Type B pancreatic cell (in vitro differentiated cells): ENCODE results near the gene BBLN. TPM values are rescaled to one million over a fixed set of nuclear protein-coding genes. Genes with fewer than 3 reads are reported as not detected.

Experiments used
- DNase-seq: peaks from one replicate; pipeline ENCODE4 v3.0.0; 2021; ENCODE audit warnings: mixed read lengths; ENCODE audit not compliant: unreplicated experiment; ENCODE audit errors: extremely low spot score
- H3K27ac Mint-ChIP-seq: 2 replicates; pipeline ENCODE4 v1.8.0; 2021; ENCODE audit warnings: mild to moderate bottlenecking, mixed read lengths
- H3K27me3 Mint-ChIP-seq: 2 replicates; pipeline ENCODE4 v1.8.0; 2021; ENCODE audit warnings: mixed read lengths
- H3K36me3 Mint-ChIP-seq: 2 replicates; pipeline ENCODE4 v1.8.0; 2021; ENCODE audit warnings: mixed read lengths
- H3K4me1 Mint-ChIP-seq: one replicate; pipeline ENCODE4 v1.8.0; 2021; ENCODE audit warnings: mixed read lengths; ENCODE audit not compliant: unreplicated experiment
- H3K4me3 Mint-ChIP-seq: 2 replicates; pipeline ENCODE4 v1.8.0; 2021; ENCODE audit warnings: mild to moderate bottlenecking, mixed read lengths
- H3K9me3 Mint-ChIP-seq: 2 replicates; pipeline ENCODE4 v1.8.0; 2021; ENCODE audit warnings: mixed read lengths
- total RNA-seq: library from RNA; stranded (reverse); gene quantifications from 2 replicates; pipeline ENCODE4 v1.2.1, GENCODE V29; 2021; ENCODE audit warnings: low replicate concordance
- TF ChIP-seq, protein P1 (sequence below): fragments of 200-600 bp; sonication (generic); conservative IDR thresholded peaks from 2 replicates; pipeline ENCODE4 v1.5.0; 2021; ENCODE audit warnings: antibody characterized with exemption, mild to moderate bottlenecking

The BBLN gene
- total RNA-seq, 1 donor from 2014 or later = 108 TPM

DNA sequence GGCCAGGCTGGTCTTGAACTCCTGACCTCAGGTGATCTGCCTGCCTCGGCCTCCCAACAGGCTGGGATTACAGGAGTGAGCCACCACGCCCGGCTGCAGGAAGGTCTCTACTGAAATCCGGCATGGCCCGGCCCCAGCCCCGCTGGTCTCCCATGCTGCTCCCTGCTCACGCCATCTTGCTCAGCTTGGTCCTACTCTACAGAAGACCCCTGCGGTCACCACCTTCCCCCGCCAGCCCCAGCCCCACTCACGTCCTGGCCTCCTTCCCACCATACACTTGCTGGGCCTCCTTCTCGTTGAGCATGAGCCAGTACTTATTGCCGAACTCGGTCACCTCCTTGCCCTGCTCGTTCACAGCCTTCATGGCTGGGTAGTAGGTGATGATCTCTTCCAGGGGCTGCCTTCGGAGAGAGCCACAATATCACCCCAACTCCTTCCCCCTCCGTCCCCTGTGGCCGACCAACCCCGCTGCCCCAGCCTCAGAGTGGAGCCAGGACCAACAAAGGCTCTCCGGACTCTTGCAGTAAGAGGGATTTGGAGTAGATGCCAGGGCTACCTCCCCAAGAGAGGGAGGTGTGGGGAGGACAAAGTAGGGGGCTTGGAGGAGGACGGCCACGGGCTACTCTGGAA, 36.5 kb upstream of the BBLN start:
- H3K4me3 Mint-ChIP-seq = no peak overlapping the region
- TF ChIP-seq, protein P1, sequence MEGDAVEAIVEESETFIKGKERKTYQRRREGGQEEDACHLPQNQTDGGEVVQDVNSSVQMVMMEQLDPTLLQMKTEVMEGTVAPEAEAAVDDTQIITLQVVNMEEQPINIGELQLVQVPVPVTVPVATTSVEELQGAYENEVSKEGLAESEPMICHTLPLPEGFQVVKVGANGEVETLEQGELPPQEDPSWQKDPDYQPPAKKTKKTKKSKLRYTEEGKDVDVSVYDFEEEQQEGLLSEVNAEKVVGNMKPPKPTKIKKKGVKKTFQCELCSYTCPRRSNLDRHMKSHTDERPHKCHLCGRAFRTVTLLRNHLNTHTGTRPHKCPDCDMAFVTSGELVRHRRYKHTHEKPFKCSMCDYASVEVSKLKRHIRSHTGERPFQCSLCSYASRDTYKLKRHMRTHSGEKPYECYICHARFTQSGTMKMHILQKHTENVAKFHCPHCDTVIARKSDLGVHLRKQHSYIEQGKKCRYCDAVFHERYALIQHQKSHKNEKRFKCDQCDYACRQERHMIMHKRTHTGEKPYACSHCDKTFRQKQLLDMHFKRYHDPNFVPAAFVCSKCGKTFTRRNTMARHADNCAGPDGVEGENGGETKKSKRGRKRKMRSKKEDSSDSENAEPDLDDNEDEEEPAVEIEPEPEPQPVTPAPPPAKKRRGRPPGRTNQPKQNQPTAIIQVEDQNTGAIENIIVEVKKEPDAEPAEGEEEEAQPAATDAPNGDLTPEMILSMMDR = no peak
- peaks cover 9% of the 10 kb centered on the region for H3K4me1 Mint-ChIP-seq
- no peaks in the 10 kb centered on the region for H3K9me3 Mint-ChIP-seq
- no peak overlapping the region for H3K27ac Mint-ChIP-seq
- no peaks in the 10 kb centered on the region for H3K27me3 Mint-ChIP-seq
- no peaks in the 10 kb centered on the region for H3K36me3 Mint-ChIP-seq
- DNase-seq = no peak

DNA sequence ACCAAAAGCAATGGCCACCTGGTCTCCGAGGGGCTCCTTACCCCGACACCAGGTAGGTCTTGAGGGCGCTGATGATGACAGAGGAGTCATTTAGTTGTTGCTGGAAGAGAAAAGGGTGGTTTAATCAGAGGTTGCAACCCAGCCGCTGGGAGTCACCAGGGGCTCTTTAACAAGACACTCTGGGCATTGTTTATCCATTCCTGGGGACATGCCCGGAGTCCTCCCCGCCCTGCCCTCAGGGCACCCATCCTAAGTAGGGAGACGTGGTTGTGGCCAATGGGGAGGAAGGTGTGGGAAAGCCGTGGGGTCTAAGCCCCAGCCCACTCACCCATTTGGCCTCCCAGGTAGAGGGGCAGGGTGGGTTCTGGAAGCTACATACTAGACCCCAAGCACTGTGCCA, 35.6 kb upstream of the BBLN start:
- Mint-ChIP-seq H3K9me3 (no peaks in the 10 kb centered on the region), H3K4me3 (no peak overlapping the region), H3K4me1 (peaks cover 15% of the 10 kb centered on the region), H3K36me3 (no peaks in the 10 kb centered on the region), H3K27me3 (no peaks in the 10 kb centered on the region), H3K27ac (no peak overlapping the region)
- DNase-seq = no peak
- TF ChIP-seq, protein P1 = no peak

DNA sequence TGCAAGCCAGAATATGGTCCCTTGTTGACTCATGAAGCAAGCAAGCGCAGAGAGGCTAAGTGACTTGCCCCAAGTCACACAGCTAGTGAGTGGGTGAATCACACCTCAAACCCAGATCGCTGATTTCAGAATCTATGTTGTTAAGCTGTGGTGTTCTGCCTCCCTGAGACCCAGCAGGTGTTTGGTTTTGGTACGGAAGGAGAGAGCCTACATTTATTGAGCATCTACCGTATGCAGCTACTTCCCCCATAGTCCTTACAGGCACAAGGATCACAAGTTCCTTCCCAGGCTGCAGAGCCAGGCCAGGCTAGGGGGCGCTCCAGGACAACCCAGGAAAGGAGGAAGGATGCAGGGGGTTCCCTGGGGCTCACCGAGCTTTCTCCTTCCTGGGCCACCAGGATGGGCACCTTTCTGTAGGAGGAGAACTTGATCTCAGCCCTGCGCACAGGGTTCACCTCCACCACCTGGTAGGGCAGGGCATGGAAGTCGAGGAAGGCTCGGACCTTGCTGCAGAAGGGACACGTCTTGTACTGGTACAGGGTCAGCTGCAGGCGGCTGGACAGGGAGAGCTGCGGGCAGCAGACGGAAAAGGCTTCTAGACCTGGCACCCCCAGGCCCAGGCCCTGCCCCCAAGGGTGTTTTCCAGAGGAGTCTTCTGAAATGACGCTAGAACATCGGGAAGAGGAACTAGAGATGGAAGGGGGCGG, 35.0 kb upstream of the BBLN start:
- no peaks in the 10 kb centered on the region for H3K27me3 Mint-ChIP-seq
- H3K9me3 Mint-ChIP-seq = no peaks in the 10 kb centered on the region
- TF ChIP-seq, protein P1 = peak; percentile 66
- H3K27ac Mint-ChIP-seq = no peak overlapping the region
- H3K4me3 Mint-ChIP-seq = peak overlapping the region; percentile 67
- DNase-seq = no peak
- peaks cover 15% of the 10 kb centered on the region for H3K4me1 Mint-ChIP-seq
- H3K36me3 Mint-ChIP-seq = no peaks in the 10 kb centered on the region

DNA sequence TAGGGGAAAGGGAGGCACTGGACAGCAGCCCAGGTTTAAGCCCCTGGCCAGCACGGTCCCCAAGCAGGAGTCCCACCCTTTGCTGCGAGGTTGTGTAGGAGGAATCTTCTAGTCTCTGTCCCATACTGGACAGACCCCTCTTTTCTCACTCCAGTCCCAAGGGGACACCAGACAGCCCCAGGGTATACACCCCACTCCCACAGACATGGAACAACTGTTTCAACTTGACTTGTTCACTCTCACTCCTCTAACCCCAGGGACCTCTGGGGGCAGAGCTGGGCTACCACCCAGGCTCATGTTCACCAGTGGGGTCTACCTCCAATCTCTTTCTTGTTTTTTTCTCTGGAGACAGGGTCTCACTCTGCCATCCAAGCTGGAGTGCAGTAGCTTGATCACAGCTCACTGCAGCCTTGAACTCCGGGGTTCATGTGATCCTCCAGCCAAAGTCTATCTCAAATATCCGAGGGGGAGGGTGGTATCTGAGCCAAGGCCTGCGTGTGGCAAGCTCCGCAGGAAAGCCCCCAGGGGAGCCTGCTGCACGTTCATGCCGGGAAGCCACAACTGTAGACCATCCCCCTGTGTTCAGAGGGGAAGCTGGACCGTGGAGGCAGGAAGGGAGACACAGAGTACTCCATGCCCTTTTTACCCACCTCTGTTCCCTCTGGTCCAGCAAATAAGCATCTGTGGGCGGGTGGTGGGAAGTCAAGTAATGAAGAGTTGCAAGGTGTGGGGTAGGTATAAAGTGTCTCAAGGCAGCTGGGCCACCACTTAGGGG, 34.3 kb upstream of the BBLN start:
- Mint-ChIP-seq H3K27ac (peak overlapping the region; percentile 76), H3K9me3 (no peaks in the 10 kb centered on the region), H3K4me3 (peak overlapping the region; percentile 81)

DNA sequence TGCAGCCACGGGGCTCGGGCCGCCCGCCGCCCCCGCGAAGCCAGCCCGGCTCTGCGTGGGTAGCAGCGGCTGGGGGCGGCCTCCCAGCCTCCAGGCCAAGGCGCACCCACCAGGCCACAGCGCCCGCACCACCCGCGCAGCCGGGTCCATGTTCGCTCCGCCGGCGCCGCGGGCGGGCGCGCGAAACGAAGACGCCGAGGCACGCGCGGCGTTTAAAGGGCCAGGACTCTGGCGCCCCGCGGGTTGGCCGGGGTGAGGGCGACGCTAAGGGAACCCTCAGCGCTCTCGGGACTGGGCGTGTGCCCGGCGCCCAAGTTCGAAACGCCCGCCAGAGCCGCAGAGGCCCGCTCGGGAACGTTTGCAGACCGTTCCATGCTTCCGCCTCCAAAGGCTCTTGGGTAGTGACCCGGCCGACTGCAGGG, 32.5 kb upstream of the BBLN start, which contains the start of gene PTGES2:
Gene PTGES2, minus strand, starts transcription at position 162 of the 422 bp plus-strand sequence. Its CDS starts 12 bp downstream, at position 150.
- H3K36me3 Mint-ChIP-seq = no peaks in the 10 kb centered on the region
- DNase-seq = peak; percentile 88
- H3K4me3 Mint-ChIP-seq = peak within 1 kb of the TSS; percentile 99
- no peaks in the 10 kb centered on the region for H3K27me3 Mint-ChIP-seq
- TF ChIP-seq, protein P1 = no peak
- peaks cover 28% of the 10 kb centered on the region for H3K4me1 Mint-ChIP-seq
- no peaks in the 10 kb centered on the region for H3K9me3 Mint-ChIP-seq
- peak within 1 kb of the TSS; percentile 99 for H3K27ac Mint-ChIP-seq

More for the DNA sequence above, 34.3 kb upstream of the BBLN start:
- no peaks in the 10 kb centered on the region for H3K36me3 Mint-ChIP-seq
- no peaks in the 10 kb centered on the region for H3K27me3 Mint-ChIP-seq
- TF ChIP-seq, protein P1 = no peak
- H3K4me1 Mint-ChIP-seq = peaks cover 15% of the 10 kb centered on the region
- DNase-seq = no peak
